SK-N-SH (cell line): ENCODE results near the gene CCDC91. TPM values are rescaled to one million over a fixed set of nuclear protein-coding genes. Genes with fewer than 3 reads are reported as not detected.

Experiments used
- CTCF ChIA-PET: fragments of 300-600, 350-600 bp; formaldehyde crosslinking; extraction: SDS; loops from one replicate; lab custom pipeline; 2021; lab: Yijun Ruan, JAX
- POLR2A ChIA-PET: fragments of 350-600 bp; sonication (Branson Sonifier 250); formaldehyde crosslinking; extraction: SDS; loops from one replicate; lab custom pipeline; 2020; ENCODE audit warnings: antibody characterized with exemption, inconsistent platforms; lab: Yijun Ruan, JAX
- DNase-seq: peaks from one replicate; pipeline ENCODE4 v3.0.0; 2012
- H2AFZ ChIP-seq: fragments of 200-600 bp; sonication (generic); 2 replicates; pipeline ENCODE4 v1.8.1; 2016; ENCODE audit warnings: antibody characterized with exemption, mild to moderate bottlenecking, low read depth
- H3F3A ChIP-seq: fragments of 200-600 bp; sonication (generic); replicated peaks from 2 replicates; pipeline ENCODE3; 2016; ENCODE audit warnings: antibody characterized with exemption, mild to moderate bottlenecking; ENCODE audit not compliant: insufficient read depth
- H3K27ac ChIP-seq, 2 experiments: fragments of 200-500 bp in 1 of 2; fragments of 200-600 bp in 1 of 2; sonication (Bioruptor generic) in 1 of 2; sonication (generic), shearing (Covaris generic) in 1 of 2; 2 replicates each; pipeline versions ENCODE4 v1.5.1 to v1.6.1; 2014 to 2016; ENCODE audit warnings: low read depth in 2 of 2, inconsistent platforms in 1 of 2, low read length in 1 of 2, mild to moderate bottlenecking in 1 of 2, mixed read lengths in 1 of 2
- H3K27me3 ChIP-seq: fragments of 200-600 bp; sonication (generic), shearing (Covaris generic); 2 replicates; pipeline ENCODE4 v1.6.1; 2016; ENCODE audit warnings: mixed run types; ENCODE audit not compliant: insufficient read depth
- H3K36me3 ChIP-seq, 2 experiments: fragments of 200-500 bp in 1 of 2; fragments of 200-600 bp in 1 of 2; sonication (Bioruptor generic) in 1 of 2; sonication (generic) in 1 of 2; replicated peaks in 1 of 2; 2 replicates each; pipeline versions ENCODE3 to v1.5.1; 2014 to 2016; ENCODE audit warnings: low read length in 1 of 2, mild to moderate bottlenecking in 1 of 2; ENCODE audit not compliant: insufficient read depth in 2 of 2, control insufficient read depth in 1 of 2
- H3K4me1 ChIP-seq, 2 experiments: fragments of 200-500 bp in 1 of 2; fragments of 200-600 bp in 1 of 2; sonication (Bioruptor generic) in 1 of 2; sonication (generic), shearing (Covaris generic) in 1 of 2; 2 replicates each; pipeline versions ENCODE4 v1.5.1 to v1.6.1; 2014 to 2016; ENCODE audit warnings: low read depth in 1 of 2, low read length in 1 of 2, mixed run types in 1 of 2; ENCODE audit not compliant: insufficient read depth in 2 of 2, control insufficient read depth in 1 of 2
- H3K4me2 ChIP-seq: fragments of 200-600 bp; sonication (generic), shearing (Covaris generic); 2 replicates; pipeline ENCODE4 v1.6.1; 2017; ENCODE audit warnings: mixed run types
- H3K4me3 ChIP-seq, 2 experiments: fragments of 200-500 bp in 1 of 2; fragments of 200-600 bp in 1 of 2; sonication (Bioruptor generic) in 1 of 2; sonication (generic), shearing (Covaris generic) in 1 of 2; 2 replicates each; pipeline versions ENCODE4 v1.5.1 to v1.8.1; 2014 to 2016; ENCODE audit warnings: low read depth in 2 of 2, inconsistent platforms in 1 of 2, low read length in 1 of 2, mild to moderate bottlenecking in 1 of 2, mixed read lengths in 1 of 2, moderate library complexity in 1 of 2
- H3K79me2 ChIP-seq: fragments of 200-600 bp; sonication (generic); 2 replicates; pipeline ENCODE4 v1.8.1; 2017; ENCODE audit warnings: mild to moderate bottlenecking; ENCODE audit not compliant: insufficient read depth
- H3K9ac ChIP-seq: fragments of 200-600 bp; sonication (generic); 2 replicates; pipeline ENCODE4 v1.6.1; 2017; ENCODE audit warnings: mixed run types
- H3K9me2 ChIP-seq: fragments of 200-600 bp; sonication (generic); 2 replicates; pipeline ENCODE4 v1.6.1; 2017; ENCODE audit warnings: mixed run types
- H3K9me3 ChIP-seq: fragments of 200-600 bp; sonication (generic); 2 replicates; pipeline ENCODE4 v1.6.1; 2017; ENCODE audit warnings: mixed run types, mild to moderate bottlenecking, moderate library complexity
- H4K20me1 ChIP-seq: fragments of 200-600 bp; sonication (generic); 2 replicates; pipeline ENCODE4 v1.6.1; 2017; ENCODE audit warnings: mild to moderate bottlenecking, mixed run types; ENCODE audit not compliant: insufficient read depth
- CHD2 ChIP-seq: fragments of 150-350 bp; IDR thresholded peaks from 2 replicates; pipeline ENCODE4 v1.6.1; 2018; ENCODE audit warnings: low read length; ENCODE audit not compliant: partially characterized antibody
- EZH2phosphoT487 ChIP-seq: fragments of 200-600 bp; sonication (generic); IDR thresholded peaks from 2 replicates; pipeline ENCODE4 v1.6.1; 2017; ENCODE audit warnings: low read depth, mixed run types, mild to moderate bottlenecking, antibody characterized with exemption, moderate library complexity, borderline replicate concordance
- FOSL2 ChIP-seq: IDR thresholded peaks from 2 replicates; pipeline ENCODE4 v1.4.0; 2012; ENCODE audit warnings: low read depth, mild to moderate bottlenecking, moderate library complexity, borderline replicate concordance
- FOXJ3 ChIP-seq: sonication (generic); formaldehyde crosslinking; IDR thresholded peaks from 2 replicates; pipeline ENCODE4 v1.5.1; 2020; ENCODE audit warnings: mild to moderate bottlenecking, missing genetic modification reagents
- GATA2 ChIP-seq: sonication (generic); formaldehyde crosslinking; IDR thresholded peaks from 2 replicates; pipeline ENCODE4 v1.5.0; 2020; ENCODE audit warnings: mild to moderate bottlenecking, missing genetic modification reagents
- IRF3 ChIP-seq: fragments of 150-350 bp; IDR thresholded peaks from 2 replicates; pipeline ENCODE4 v1.6.1; 2016; ENCODE audit warnings: mild to moderate bottlenecking, low read depth, low read length
- MAX ChIP-seq: IDR thresholded peaks from 2 replicates; pipeline ENCODE4 v1.4.0; 2012; ENCODE audit warnings: low read depth
- MXI1 ChIP-seq: IDR thresholded peaks from 2 replicates; pipeline ENCODE4 v1.6.1; 2012; ENCODE audit warnings: mild to moderate bottlenecking, low read depth, low read length, improper control_type of control experiment
- NRF1 ChIP-seq: IDR thresholded peaks from 2 replicates; pipeline ENCODE4 v1.6.1; 2012; ENCODE audit warnings: low read depth, mild to moderate bottlenecking, low read length
- RAD21 ChIP-seq: IDR thresholded peaks from 2 replicates; pipeline ENCODE4 v1.6.1; 2012; ENCODE audit warnings: mild to moderate bottlenecking, low read length
- REST ChIP-seq: IDR thresholded peaks from 2 replicates; pipeline ENCODE4 v1.6.1; 2012; ENCODE audit warnings: mild to moderate bottlenecking, low read depth, low read length, moderate library complexity
- RXRA ChIP-seq: IDR thresholded peaks from 2 replicates; pipeline ENCODE4 v1.4.0; 2012; ENCODE audit warnings: low read depth, mild to moderate bottlenecking, borderline replicate concordance
- SIN3A ChIP-seq: IDR thresholded peaks from 2 replicates; pipeline ENCODE4 v1.6.1; 2012; ENCODE audit warnings: low read depth, mild to moderate bottlenecking, low read length, moderate library complexity, borderline replicate concordance
- SMC3 ChIP-seq: IDR thresholded peaks from 2 replicates; pipeline ENCODE4 v1.6.1; 2012; ENCODE audit warnings: low read depth, low read length, improper control_type of control experiment
- TCF12 ChIP-seq: IDR thresholded peaks from 2 replicates; pipeline ENCODE4 v1.4.0; 2012
- TEAD4 ChIP-seq: IDR thresholded peaks from 2 replicates; pipeline ENCODE4 v1.4.0; 2012; ENCODE audit warnings: mild to moderate bottlenecking, borderline replicate concordance; ENCODE audit not compliant: insufficient read depth
- USF2 ChIP-seq: fragments of 150-350 bp; IDR thresholded peaks from 2 replicates; pipeline ENCODE4 v1.6.1; 2017; ENCODE audit warnings: antibody characterized with exemption, low read length, low read depth, borderline replicate concordance
- YY1 ChIP-seq: IDR thresholded peaks from 2 replicates; pipeline ENCODE4 v1.4.0; 2012; ENCODE audit warnings: low read depth, mild to moderate bottlenecking
- ZBTB33 ChIP-seq: IDR thresholded peaks from 2 replicates; pipeline ENCODE4 v1.4.0; 2012; ENCODE audit warnings: low read depth, borderline replicate concordance
- WGBS: methylation state at CpG from one replicate; pipeline ENCODE4 v1.1.6; 2017; ENCODE audit warnings: low lambda C conversion rate; 5-methylcytosine and 5-hydroxymethylcytosine counted together
- polyA plus RNA-seq, 3 experiments: library from polyadenylated mRNA; depleted of rRNA; stranded (reverse); fragments of >200 nt; gene quantifications; 2 replicates each; pipeline ENCODE4 v1.2.3, GENCODE V29; 2012

Gene CCDC91
- polyA plus RNA-seq, 1 of the 3 experiments (the other 2 are of a cell fraction) = 13.0 TPM

- Histone ChIP-seq H3F3A (no peaks in the 10 kb centered on the region), H3K4me3 (no peak overlapping the region), H3K4me2 (no peak overlapping the region), H3K9me3 (no peaks in the 10 kb centered on the region), H3K4me1 (no peaks in the 10 kb centered on the region), H3K36me3 (peaks cover 8 to 11% of the 10 kb centered on the region in 2 experiments), H2AFZ (no peak overlapping the region), H3K27ac (no peak overlapping the region), H3K27me3 (no peaks in the 10 kb centered on the region), H3K9ac (no peak overlapping the region), H3K9me2 (no peaks in the 10 kb centered on the region), H3K79me2 (peaks cover 11% of the 10 kb centered on the region; the same call in 1 of the 2 replicates), H4K20me1 (no peaks in the 10 kb centered on the region)
- ChIA-PET POLR2A (no interaction called here), CTCF (no interaction called here)
- no peak for TF ChIP-seq USF2
- no peak for TF ChIP-seq GATA2 (CRISPR knock-in tag)
- TF ChIP-seq YY1 = no peak
- no peak for DNase-seq
These were observed 67.2 kb downstream of the CCDC91 start for GRCh38 chr12:28257411-28257810.

- H4K20me1 ChIP-seq = no peaks in the 10 kb centered on the region
- H3F3A ChIP-seq = no peaks in the 10 kb centered on the region
- H3K4me3 ChIP-seq = no peak overlapping the region
- no peaks in the 10 kb centered on the region for H3K9me2 ChIP-seq
- 100% methylated on average over 1 of the region's 1 CpG for WGBS
- H3K27me3 ChIP-seq = no peaks in the 10 kb centered on the region
- no peak overlapping the region for H3K4me2 ChIP-seq
- H3K79me2 ChIP-seq = peaks cover 11% of the 10 kb centered on the region; the same call in 1 of the 2 replicates
- H3K4me1 ChIP-seq = no peaks in the 10 kb centered on the region
- H2AFZ ChIP-seq = no peak overlapping the region
- DNase-seq = no peak
- no peaks in the 10 kb centered on the region for H3K9me3 ChIP-seq
- H3K9ac ChIP-seq = no peak overlapping the region
- H3K36me3 ChIP-seq = peaks cover 8 to 11% of the 10 kb centered on the region in 2 experiments
- CTCF ChIA-PET = interaction anchor here (0.6 kb wide), 1 partner anchor 820 kb away, joined by 3 read pairs; no protein-coding TSS in a partner anchor
- no peak overlapping the region for H3K27ac ChIP-seq
- POLR2A ChIA-PET = no interaction called here
- no peak for TF ChIP-seq USF2
- TF ChIP-seq NRF1 = no peak
- no peak for TF ChIP-seq GATA2 (CRISPR knock-in tag)
- no peak for TF ChIP-seq TCF12
- no peak for TF ChIP-seq RAD21
- no peak for TF ChIP-seq FOSL2
- no peak for TF ChIP-seq REST
- TF ChIP-seq TEAD4 = no peak
- TF ChIP-seq MAX = no peak
- no peak for TF ChIP-seq MXI1
- no peak for TF ChIP-seq SIN3A
- TF ChIP-seq FOXJ3 (CRISPR knock-in tag) = no peak
- TF ChIP-seq CHD2 = no peak
- TF ChIP-seq RXRA = no peak
- no peak for TF ChIP-seq EZH2phosphoT487
- no peak for TF ChIP-seq SMC3
- no peak for TF ChIP-seq ZBTB33
- TF ChIP-seq IRF3 = no peak
These were observed 68.7 kb downstream of the CCDC91 start for GRCh38 chr12:28258998-28259397.
